ENCODE measurements around the gene RANBP9. TPM values are rescaled to one million over a fixed set of nuclear protein-coding genes. Genes with fewer than 3 reads are reported as not detected.

The RANBP9 gene
- total and polyA plus RNA-seq, 4 donors = 16.6 to 50.4 (median 25.5) TPM

- peak; percentile 31 for ATAC-seq (ENCODE audit: insufficient read depth, low FRiP score)
- 0% methylated on average over 14 of the region's 14 CpGs for WGBS, 2 donors
- peak overlapping the region; percentile 90 for H3K4me3 ChIP-seq
- H3K27ac ChIP-seq (ENCODE audit: low read depth in 1 of 2, low read length in 1 of 2) = peak overlapping the region; percentile 84 to 96
- peaks cover 0 to 19% (median 3%) of the 10 kb centered on the region in 5 donors for H3K4me1 ChIP-seq (ENCODE audit: control insufficient read depth in 5 of 5, insufficient read depth in 5 of 5, low read length in 5 of 5)
- H3K27me3 ChIP-seq (ENCODE audit: control insufficient read depth in 3 of 3, insufficient read depth in 3 of 3, low read length in 2 of 3) = no peaks in the 10 kb centered on the region
- no peaks in the 10 kb centered on the region for H3K9me3 ChIP-seq (ENCODE audit: control insufficient read depth in 4 of 4, insufficient read depth in 3 of 4, low read length in 3 of 4)
- peaks cover 12 to 35% (median 21%) of the 10 kb centered on the region in 4 donors for H3K36me3 ChIP-seq (ENCODE audit: control insufficient read depth in 4 of 4, insufficient read depth in 4 of 4, low read length in 4 of 4)
- H3K9ac ChIP-seq (ENCODE audit: insufficient read depth in 1 of 2, low read length in 2 of 2) = peak overlapping the region; percentile 90 to 95
- DNase-seq = peak in 2 of 3 donors; percentile 58 to 63
- TF ChIP-seq, protein P1, sequence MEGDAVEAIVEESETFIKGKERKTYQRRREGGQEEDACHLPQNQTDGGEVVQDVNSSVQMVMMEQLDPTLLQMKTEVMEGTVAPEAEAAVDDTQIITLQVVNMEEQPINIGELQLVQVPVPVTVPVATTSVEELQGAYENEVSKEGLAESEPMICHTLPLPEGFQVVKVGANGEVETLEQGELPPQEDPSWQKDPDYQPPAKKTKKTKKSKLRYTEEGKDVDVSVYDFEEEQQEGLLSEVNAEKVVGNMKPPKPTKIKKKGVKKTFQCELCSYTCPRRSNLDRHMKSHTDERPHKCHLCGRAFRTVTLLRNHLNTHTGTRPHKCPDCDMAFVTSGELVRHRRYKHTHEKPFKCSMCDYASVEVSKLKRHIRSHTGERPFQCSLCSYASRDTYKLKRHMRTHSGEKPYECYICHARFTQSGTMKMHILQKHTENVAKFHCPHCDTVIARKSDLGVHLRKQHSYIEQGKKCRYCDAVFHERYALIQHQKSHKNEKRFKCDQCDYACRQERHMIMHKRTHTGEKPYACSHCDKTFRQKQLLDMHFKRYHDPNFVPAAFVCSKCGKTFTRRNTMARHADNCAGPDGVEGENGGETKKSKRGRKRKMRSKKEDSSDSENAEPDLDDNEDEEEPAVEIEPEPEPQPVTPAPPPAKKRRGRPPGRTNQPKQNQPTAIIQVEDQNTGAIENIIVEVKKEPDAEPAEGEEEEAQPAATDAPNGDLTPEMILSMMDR (IDR thresholded peaks at IDR 0.05; ENCODE audit: control extremely low read depth, extremely low read depth) = no peak
These were observed 95.9 kb downstream of the RANBP9 start for GRCh38 chr6:13615792-13616120.

GRCh38 chr6:13614926-13615791, 96.5 kb downstream of the RANBP9 start, which contains the start of gene NOL7:
Gene NOL7, plus strand, starts transcription at chr6:13615335. Its CDS starts 24 bp downstream, at chr6:13615359.
- peak; percentile 99 for DNase-seq
- peak within 1 kb of the TSS; percentile 90 for H3K4me3 ChIP-seq
- no peaks in the 10 kb centered on the region for H3K27me3 ChIP-seq (ENCODE audit: control insufficient read depth in 3 of 3, insufficient read depth in 3 of 3, low read length in 2 of 3)
- TF ChIP-seq, protein P1 (IDR thresholded peaks at IDR 0.05; ENCODE audit: control extremely low read depth, extremely low read depth) = peak; percentile 93
- WGBS, 2 donors = 0% methylated on average over 85 of the region's 85 CpGs
- no peaks in the 10 kb centered on the region for H3K9me3 ChIP-seq (ENCODE audit: control insufficient read depth in 4 of 4, insufficient read depth in 3 of 4, low read length in 3 of 4)
- peaks cover 0 to 19% (median 3%) of the 10 kb centered on the region in 5 donors for H3K4me1 ChIP-seq (ENCODE audit: control insufficient read depth in 5 of 5, insufficient read depth in 5 of 5, low read length in 5 of 5)
- peak; percentile 99 for ATAC-seq (ENCODE audit: insufficient read depth, low FRiP score)
- peak within 1 kb of the TSS; percentile 90 to 95 for H3K9ac ChIP-seq (ENCODE audit: insufficient read depth in 1 of 2, low read length in 2 of 2)
- peaks cover 12 to 29% (median 19%) of the 10 kb centered on the region in 4 donors for H3K36me3 ChIP-seq (ENCODE audit: control insufficient read depth in 4 of 4, insufficient read depth in 4 of 4, low read length in 4 of 4)
- H3K27ac ChIP-seq (ENCODE audit: low read depth in 1 of 2, low read length in 1 of 2) = peak within 1 kb of the TSS; percentile 84 to 96

DNA sequence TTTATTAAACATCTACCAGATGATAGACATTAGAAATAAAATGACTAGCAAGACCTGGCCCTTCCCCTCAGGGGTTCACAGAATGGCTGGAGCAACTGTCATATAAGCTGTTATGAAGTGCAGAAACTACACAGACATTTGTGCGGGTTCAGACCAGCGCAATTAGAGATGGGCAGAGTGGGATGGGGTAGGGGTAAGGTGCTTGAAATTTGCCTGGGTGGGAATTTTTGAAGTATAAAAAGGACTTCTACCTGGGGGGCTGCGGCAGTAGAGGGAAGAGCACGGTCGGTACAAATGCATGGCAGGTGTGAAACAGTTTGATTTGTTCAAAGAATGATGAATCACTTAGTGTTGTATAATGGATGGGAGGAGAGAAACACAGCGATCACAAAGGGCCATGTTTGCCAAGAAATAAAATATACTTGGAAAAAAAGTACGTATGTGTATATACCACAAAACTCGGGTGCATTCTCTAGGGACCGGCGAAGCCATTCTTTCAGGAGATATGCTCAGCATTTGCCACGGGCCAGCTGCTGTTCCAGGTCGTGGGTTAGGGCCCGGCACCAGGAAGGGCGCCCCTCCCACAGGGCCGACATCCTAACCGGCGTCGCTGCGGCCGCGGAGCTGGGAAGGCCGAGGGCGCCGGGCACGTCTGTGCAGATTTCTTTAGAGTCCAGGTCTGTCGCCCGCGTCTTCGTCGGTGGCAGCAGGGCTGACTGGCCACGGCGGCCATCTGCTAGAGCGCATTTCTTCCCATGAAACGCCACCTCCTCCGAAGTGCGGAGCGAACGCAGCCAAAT, 97.3 kb downstream of the RANBP9 start:
- Histone ChIP-seq H3K4me1 (ENCODE audit: control insufficient read depth in 5 of 5, insufficient read depth in 5 of 5, low read length in 5 of 5) (peaks cover 0 to 19% (median 3%) of the 10 kb centered on the region in 5 donors), H3K27me3 (ENCODE audit: control insufficient read depth in 3 of 3, insufficient read depth in 3 of 3, low read length in 2 of 3) (no peaks in the 10 kb centered on the region), H3K36me3 (ENCODE audit: control insufficient read depth in 4 of 4, insufficient read depth in 4 of 4, low read length in 4 of 4) (peaks cover 8 to 24% (median 14%) of the 10 kb centered on the region in 4 donors), H3K9me3 (ENCODE audit: control insufficient read depth in 4 of 4, insufficient read depth in 3 of 4, low read length in 3 of 4) (no peaks in the 10 kb centered on the region), H3K27ac (ENCODE audit: low read depth in 1 of 2, low read length in 1 of 2) (peak overlapping the region; percentile 67 to 96), H3K4me3 (peak overlapping the region; percentile 90), H3K9ac (ENCODE audit: insufficient read depth in 1 of 2, low read length in 2 of 2) (peak overlapping the region; percentile 66 to 76)
- ATAC-seq (ENCODE audit: insufficient read depth, low FRiP score) (peak; percentile 24), DNase-seq (no peak)
- 6 to 7% methylated on average over 38 of the region's 38 CpGs for WGBS, 2 donors
- TF ChIP-seq, protein P1 (IDR thresholded peaks at IDR 0.05; ENCODE audit: control extremely low read depth, extremely low read depth) = no peak

Data from lung (tissue), 12 donors.